Lower leg skin (tissue), 3 donors: ENCODE results near the gene HHIPL1.

Source experiments
- CTCF ChIP-seq, 3 donors: fragments of 450-650 bp; IDR thresholded peaks; one replicate each; pipeline ENCODE4 v1.5.1; 2016; ENCODE audit warnings: antibody characterized with exemption in 3 of 3, mild to moderate bottlenecking in 3 of 3, moderate library complexity in 2 of 3
- POLR2A ChIP-seq, 2 donors: fragments of 450-650 bp; IDR thresholded peaks; one replicate each; pipeline ENCODE4 v1.6.1; 2016 to 2017; ENCODE audit warnings: antibody characterized with exemption in 2 of 2, mild to moderate bottlenecking in 1 of 2, moderate library complexity in 1 of 2

GRCh38 chr14:99681101-99681831 is 36.3 kb downstream of the HHIPL1 start:
- TF ChIP-seq CTCF (IDR thresholded peaks at IDR 0.05): no peak
- TF ChIP-seq POLR2A (IDR thresholded peaks at IDR 0.05): no peak
